GM23338 (cell line): Measurements from ENCODE around the gene ANKH. TPM values are rescaled to one million over a fixed set of nuclear protein-coding genes. Genes with fewer than 3 reads are reported as not detected.
"Not testable (repeated sequence)": the region's sequence is repeated elsewhere in the genome, so short reads cannot be mapped to it uniquely, and the experiment has no call there.

Experiments
- ATAC-seq: fragments of 200-7000 bp; cut with Tn5 transposase; 3 replicates; pipeline ENCODE4 v1.9.1; 2020
- DNase-seq: peaks from one replicate; pipeline ENCODE4 v3.0.0-alpha.2; 2015; ENCODE audit warnings: low spot score
- H2AFZ ChIP-seq: fragments of 200-600 bp; sonication (generic); 2 replicates; pipeline ENCODE4 v1.8.0; 2016; ENCODE audit warnings: antibody characterized with exemption, mild to moderate bottlenecking, moderate library complexity
- H3F3A ChIP-seq: fragments of 200-600 bp; sonication (generic); replicated peaks from 2 replicates; pipeline ENCODE4 v1.8.0; 2017; ENCODE audit warnings: antibody characterized with exemption, mixed run types, low read depth
- H3K27ac ChIP-seq: fragments of 200-600 bp; sonication (generic); 2 replicates; pipeline ENCODE4 v1.6.1; 2016; ENCODE audit warnings: low read depth
- H3K27me3 ChIP-seq: fragments of 200-600 bp; sonication (generic); 2 replicates; pipeline ENCODE4 v1.8.0; 2016; ENCODE audit warnings: mild to moderate bottlenecking, mixed run types, moderate library complexity; ENCODE audit not compliant: insufficient read depth
- H3K36me3 ChIP-seq: fragments of 200-600 bp; sonication (generic); 2 replicates; pipeline ENCODE4 v1.8.0; 2016; ENCODE audit warnings: mild to moderate bottlenecking; ENCODE audit not compliant: insufficient read depth
- H3K4me1 ChIP-seq: fragments of 200-600 bp; sonication (generic); 2 replicates; pipeline ENCODE4 v1.8.0; 2016; ENCODE audit warnings: mild to moderate bottlenecking, moderate library complexity; ENCODE audit not compliant: insufficient read depth
- H3K4me2 ChIP-seq: fragments of 200-600 bp; sonication (generic); 2 replicates; pipeline ENCODE4 v1.7.1; 2017; ENCODE audit warnings: mixed run types
- H3K4me3 ChIP-seq: fragments of 200-600 bp; sonication (generic); 2 replicates; pipeline ENCODE4 v1.6.1; 2016; ENCODE audit warnings: mixed run types
- H3K79me2 ChIP-seq: fragments of 200-600 bp; sonication (generic); replicated peaks from 2 replicates; pipeline ENCODE4 v1.8.0; 2017; ENCODE audit warnings: mild to moderate bottlenecking; ENCODE audit not compliant: insufficient read depth
- H3K9me2 ChIP-seq: fragments of 200-600 bp; sonication (generic); 2 replicates; pipeline ENCODE4 v1.8.0; 2017; ENCODE audit not compliant: insufficient read depth
- H4K20me1 ChIP-seq: fragments of 200-600 bp; sonication (generic); replicated peaks from 2 replicates; pipeline ENCODE4 v1.8.0; 2017; ENCODE audit warnings: mild to moderate bottlenecking; ENCODE audit not compliant: insufficient read depth
- H3K27ac Mint-ChIP-seq: 2 replicates; pipeline ENCODE4 v1.8.0; 2020; ENCODE audit warnings: inconsistent platforms, mild to moderate bottlenecking, moderate library complexity, mixed read lengths
- H3K27me3 Mint-ChIP-seq: 3 replicates; pipeline ENCODE4 v1.8.0; 2022; ENCODE audit warnings: low read depth, mild to moderate bottlenecking, moderate library complexity, mixed read lengths, inconsistent platforms; ENCODE audit not compliant: insufficient read depth, poor library complexity
- H3K36me3 Mint-ChIP-seq: 3 replicates; pipeline ENCODE4 v1.8.0; 2021; ENCODE audit warnings: low read depth, mild to moderate bottlenecking, inconsistent platforms, moderate library complexity, mixed read lengths
- H3K4me1 Mint-ChIP-seq: 3 replicates; pipeline ENCODE4 v1.8.0; 2020; ENCODE audit warnings: mild to moderate bottlenecking, inconsistent platforms, mixed read lengths
- H3K4me3 Mint-ChIP-seq: 3 replicates; pipeline ENCODE4 v1.8.0; 2021; ENCODE audit warnings: moderate library complexity, mild to moderate bottlenecking, inconsistent platforms, mixed read lengths
- H3K9me3 Mint-ChIP-seq: 3 replicates; pipeline ENCODE4 v1.8.0; 2020; ENCODE audit warnings: moderate library complexity, mild to moderate bottlenecking, inconsistent platforms, mixed read lengths
- CREB1 ChIP-seq: fragments of 250-450 bp; sonication (Bioruptor Pico); IDR thresholded peaks from 2 replicates; pipeline ENCODE4 v1.5.0; 2020; ENCODE audit warnings: low read depth, mild to moderate bottlenecking, moderate library complexity
- NANOG ChIP-seq: IDR thresholded peaks from 2 replicates; pipeline ENCODE4 v1.6.1; 2016; ENCODE audit warnings: antibody characterized with exemption, borderline replicate concordance
- POLR2AphosphoS5 ChIP-seq: IDR thresholded peaks from 2 replicates; pipeline ENCODE4 v1.6.1; 2016; ENCODE audit warnings: antibody characterized with exemption, low read depth
- REST ChIP-seq: IDR thresholded peaks from one replicate; pipeline ENCODE4 v1.6.1; 2018; ENCODE audit warnings: antibody characterized with exemption; ENCODE audit not compliant: unreplicated experiment
- STAT1 ChIP-seq: IDR thresholded peaks from one replicate; pipeline ENCODE4 v1.6.1; 2016; ENCODE audit warnings: antibody characterized with exemption; ENCODE audit not compliant: unreplicated experiment
- ZNF462 ChIP-seq: fragments of 250-450 bp; sonication (Bioruptor Pico); IDR thresholded peaks from 2 replicates; pipeline ENCODE4 v1.5.0; 2020; ENCODE audit warnings: mild to moderate bottlenecking, moderate library complexity
- polyA plus RNA-seq: library from polyadenylated mRNA; unstranded; fragments of >200 nt; fragmentation: Nextera tagmentation; extraction: Ambion mirVana; gene quantifications from 2 replicates; pipeline ENCODE4 v1.2.1, GENCODE V29; 2016
- total RNA-seq: library from RNA; depleted of rRNA; stranded (reverse); fragments of >200 nt; shearing (Covaris generic); gene quantifications from 2 replicates; pipeline ENCODE4 v1.2.3, GENCODE V29; 2014

ANKH gene
- total and polyA plus RNA-seq, 2 experiments from 2014 or later, result 5.0 to 6.1 TPM

- no peak overlapping the region for H2AFZ ChIP-seq
- H3K4me2 ChIP-seq, result peak overlapping the region; percentile 72; the same call in 1 of the 2 replicates
- no peaks in the 10 kb centered on the region for H4K20me1 ChIP-seq
- DNase-seq, result peak; percentile 22
- H3K36me3 ChIP-seq, result no peaks in the 10 kb centered on the region
- Mint-ChIP-seq H3K27ac (no peak overlapping the region), H3K4me3 (peak overlapping the region; percentile 30; the same call in 1 of the 3 replicates), H3K36me3 (no peaks in the 10 kb centered on the region), H3K9me3 (no peaks in the 10 kb centered on the region), H3K27me3 (no peaks in the 10 kb centered on the region), H3K4me1 (peaks cover 26% of the 10 kb centered on the region)
- no peaks in the 10 kb centered on the region for H3K79me2 ChIP-seq
- no peaks in the 10 kb centered on the region for H3K9me2 ChIP-seq
- H3K4me3 ChIP-seq, result 0 out of 2 replicates have a peak overlapping the region, but pooled peaks have one; percentile 21
- H3F3A ChIP-seq, result no peaks in the 10 kb centered on the region
- no peaks in the 10 kb centered on the region for H3K27me3 ChIP-seq
- peak; percentile 65 for ATAC-seq
- H3K4me1 ChIP-seq, result peaks cover 34% of the 10 kb centered on the region
- TF ChIP-seq ZNF462 (no peak), POLR2AphosphoS5 (no peak), STAT1 (no peak), NANOG (no peak), REST (no peak), CREB1 (CRISPR knock-in tag) (no peak)
- H3K27ac ChIP-seq, result peak overlapping the region; percentile 74; the same call in 1 of the 2 replicates
Measured at GRCh38 chr5:14849516-14850294, 21.9 kb downstream of the ANKH start.

GRCh38 chr5:14848942-14849341 is 22.6 kb downstream of the ANKH start:
- H3K27me3 ChIP-seq, H2AFZ ChIP-seq, H3K27ac ChIP-seq, H4K20me1 ChIP-seq, H3K9me3 Mint-ChIP-seq, H3K4me3 ChIP-seq, H3K9me2 ChIP-seq, H3K36me3 Mint-ChIP-seq, H3K36me3 ChIP-seq, DNase-seq, ATAC-seq, H3K4me3 Mint-ChIP-seq, H3F3A ChIP-seq, H3K27ac Mint-ChIP-seq, H3K79me2 ChIP-seq, H3K27me3 Mint-ChIP-seq: not testable (repeated sequence)
- H3K4me1 Mint-ChIP-seq, result peaks cover 26% of the 10 kb centered on the region
- peak overlapping the region; percentile 72; the same call in 1 of the 2 replicates for H3K4me2 ChIP-seq
- H3K4me1 ChIP-seq, result peaks cover 34% of the 10 kb centered on the region
